ENCODE measurements around the gene PSMD2. TPM values are rescaled to one million over a fixed set of nuclear protein-coding genes. Genes with fewer than 3 reads are reported as not detected.

The PSMD2 gene
- total RNA-seq, 1 experiment from 2014 or later: 359 TPM

DNA sequence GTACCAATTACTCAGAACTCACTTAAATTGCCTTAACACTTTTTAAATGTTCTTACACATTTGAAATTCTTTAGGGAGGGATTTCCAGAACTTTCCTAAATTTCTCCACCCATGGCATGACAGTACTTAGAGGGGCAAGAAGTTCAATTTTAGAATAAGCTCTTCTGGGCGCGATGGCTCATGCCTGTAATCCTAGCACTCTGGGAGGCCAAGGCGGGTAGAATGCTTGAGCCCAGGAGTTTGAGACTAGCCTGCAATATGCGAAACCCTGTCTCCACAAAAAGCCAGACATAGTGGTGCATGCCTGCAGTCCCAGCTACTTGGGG lies 49.0 kb downstream of the PSMD2 start:
- no peaks in the 10 kb centered on the region for H3K9me3 Mint-ChIP-seq
- CTCF ChIA-PET: interaction anchor here (1.4 kb wide), 1 partner anchor 165 kb away, joined by 5 read pairs; no protein-coding TSS in a partner anchor
- H3K36me3 Mint-ChIP-seq: peaks cover 7% of the 10 kb centered on the region
- DNase-seq (ENCODE audit: low spot score) (no peak), ATAC-seq (no peak)
- no peaks in the 10 kb centered on the region for H3K27me3 Mint-ChIP-seq (ENCODE audit: low read depth)
- POLR2A ChIA-PET: interaction anchor here (0.7 to 1.5 kb wide), 2 partner anchors 9 to 13 kb away, joined by 5 to 6 read pairs; no protein-coding TSS in a partner anchor
- TF ChIP-seq ZNF219 (CRISPR knock-in tag; IDR thresholded peaks at IDR 0.05; ENCODE audit: borderline replicate concordance) (no peak), FOXP1 (CRISPR knock-in tag; IDR thresholded peaks at IDR 0.05; ENCODE audit: borderline replicate concordance) (no peak), GTF2I (CRISPR knock-in tag; conservative IDR thresholded peaks at IDR 0.05) (no peak), TP53 (CRISPR knock-in tag; IDR thresholded peaks at IDR 0.05) (no peak), NFYB (CRISPR knock-in tag; conservative IDR thresholded peaks at IDR 0.05; ENCODE audit: low read depth) (no peak)
- TF ChIP-seq, protein P1, sequence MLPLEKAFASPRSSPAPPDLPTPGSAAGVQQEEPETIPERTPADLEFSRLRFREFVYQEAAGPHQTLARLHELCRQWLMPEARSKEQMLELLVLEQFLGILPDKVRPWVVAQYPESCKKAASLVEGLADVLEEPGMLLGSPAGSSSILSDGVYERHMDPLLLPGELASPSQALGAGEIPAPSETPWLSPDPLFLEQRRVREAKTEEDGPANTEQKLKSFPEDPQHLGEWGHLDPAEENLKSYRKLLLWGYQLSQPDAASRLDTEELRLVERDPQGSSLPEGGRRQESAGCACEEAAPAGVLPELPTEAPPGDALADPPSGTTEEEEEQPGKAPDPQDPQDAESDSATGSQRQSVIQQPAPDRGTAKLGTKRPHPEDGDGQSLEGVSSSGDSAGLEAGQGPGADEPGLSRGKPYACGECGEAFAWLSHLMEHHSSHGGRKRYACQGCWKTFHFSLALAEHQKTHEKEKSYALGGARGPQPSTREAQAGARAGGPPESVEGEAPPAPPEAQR (CRISPR knock-in tag; IDR thresholded peaks at IDR 0.05): no peak
- peak overlapping the region; percentile 31; the same call in 1 of the 2 replicates for H3K27ac Mint-ChIP-seq
- peaks cover 19% of the 10 kb centered on the region for H3K4me1 Mint-ChIP-seq
- no peak overlapping the region for H3K4me3 Mint-ChIP-seq

- DNase-seq (ENCODE audit: low spot score) (no peak), ATAC-seq (no peak)
- Mint-ChIP-seq H3K4me1 (peaks cover 19% of the 10 kb centered on the region), H3K27me3 (ENCODE audit: low read depth) (no peaks in the 10 kb centered on the region), H3K9me3 (no peaks in the 10 kb centered on the region), H3K36me3 (peaks cover 3% of the 10 kb centered on the region), H3K27ac (no peak overlapping the region), H3K4me3 (no peak overlapping the region)
- CTCF ChIA-PET: no interaction called here
- POLR2A ChIA-PET: interaction anchor here (1.3 kb wide), 1 partner anchor 13 kb away, joined by 3 read pairs; the partner anchor contains the start of gene FAM131A
- TF ChIP-seq RORB (CRISPR knock-in tag; IDR thresholded peaks at IDR 0.05): no peak
- TF ChIP-seq, protein P2, sequence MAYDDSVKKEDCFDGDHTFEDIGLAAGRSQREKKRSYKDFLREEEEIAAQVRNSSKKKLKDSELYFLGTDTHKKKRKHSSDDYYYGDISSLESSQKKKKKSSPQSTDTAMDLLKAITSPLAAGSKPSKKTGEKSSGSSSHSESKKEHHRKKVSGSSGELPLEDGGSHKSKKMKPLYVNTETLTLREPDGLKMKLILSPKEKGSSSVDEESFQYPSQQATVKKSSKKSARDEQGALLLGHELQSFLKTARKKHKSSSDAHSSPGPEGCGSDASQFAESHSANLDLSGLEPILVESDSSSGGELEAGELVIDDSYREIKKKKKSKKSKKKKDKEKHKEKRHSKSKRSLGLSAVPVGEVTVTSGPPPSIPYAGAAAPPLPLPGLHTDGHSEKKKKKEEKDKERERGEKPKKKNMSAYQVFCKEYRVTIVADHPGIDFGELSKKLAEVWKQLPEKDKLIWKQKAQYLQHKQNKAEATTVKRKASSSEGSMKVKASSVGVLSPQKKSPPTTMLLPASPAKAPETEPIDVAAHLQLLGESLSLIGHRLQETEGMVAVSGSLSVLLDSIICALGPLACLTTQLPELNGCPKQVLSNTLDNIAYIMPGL (CRISPR knock-in tag; IDR thresholded peaks at IDR 0.05): no peak
- TF ChIP-seq, protein P3, sequence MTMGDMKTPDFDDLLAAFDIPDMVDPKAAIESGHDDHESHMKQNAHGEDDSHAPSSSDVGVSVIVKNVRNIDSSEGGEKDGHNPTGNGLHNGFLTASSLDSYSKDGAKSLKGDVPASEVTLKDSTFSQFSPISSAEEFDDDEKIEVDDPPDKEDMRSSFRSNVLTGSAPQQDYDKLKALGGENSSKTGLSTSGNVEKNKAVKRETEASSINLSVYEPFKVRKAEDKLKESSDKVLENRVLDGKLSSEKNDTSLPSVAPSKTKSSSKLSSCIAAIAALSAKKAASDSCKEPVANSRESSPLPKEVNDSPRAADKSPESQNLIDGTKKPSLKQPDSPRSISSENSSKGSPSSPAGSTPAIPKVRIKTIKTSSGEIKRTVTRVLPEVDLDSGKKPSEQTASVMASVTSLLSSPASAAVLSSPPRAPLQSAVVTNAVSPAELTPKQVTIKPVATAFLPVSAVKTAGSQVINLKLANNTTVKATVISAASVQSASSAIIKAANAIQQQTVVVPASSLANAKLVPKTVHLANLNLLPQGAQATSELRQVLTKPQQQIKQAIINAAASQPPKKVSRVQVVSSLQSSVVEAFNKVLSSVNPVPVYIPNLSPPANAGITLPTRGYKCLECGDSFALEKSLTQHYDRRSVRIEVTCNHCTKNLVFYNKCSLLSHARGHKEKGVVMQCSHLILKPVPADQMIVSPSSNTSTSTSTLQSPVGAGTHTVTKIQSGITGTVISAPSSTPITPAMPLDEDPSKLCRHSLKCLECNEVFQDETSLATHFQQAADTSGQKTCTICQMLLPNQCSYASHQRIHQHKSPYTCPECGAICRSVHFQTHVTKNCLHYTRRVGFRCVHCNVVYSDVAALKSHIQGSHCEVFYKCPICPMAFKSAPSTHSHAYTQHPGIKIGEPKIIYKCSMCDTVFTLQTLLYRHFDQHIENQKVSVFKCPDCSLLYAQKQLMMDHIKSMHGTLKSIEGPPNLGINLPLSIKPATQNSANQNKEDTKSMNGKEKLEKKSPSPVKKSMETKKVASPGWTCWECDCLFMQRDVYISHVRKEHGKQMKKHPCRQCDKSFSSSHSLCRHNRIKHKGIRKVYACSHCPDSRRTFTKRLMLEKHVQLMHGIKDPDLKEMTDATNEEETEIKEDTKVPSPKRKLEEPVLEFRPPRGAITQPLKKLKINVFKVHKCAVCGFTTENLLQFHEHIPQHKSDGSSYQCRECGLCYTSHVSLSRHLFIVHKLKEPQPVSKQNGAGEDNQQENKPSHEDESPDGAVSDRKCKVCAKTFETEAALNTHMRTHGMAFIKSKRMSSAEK (CRISPR knock-in tag; IDR thresholded peaks at IDR 0.05; ENCODE audit: borderline replicate concordance): no peak
- TF ChIP-seq, protein P4, sequence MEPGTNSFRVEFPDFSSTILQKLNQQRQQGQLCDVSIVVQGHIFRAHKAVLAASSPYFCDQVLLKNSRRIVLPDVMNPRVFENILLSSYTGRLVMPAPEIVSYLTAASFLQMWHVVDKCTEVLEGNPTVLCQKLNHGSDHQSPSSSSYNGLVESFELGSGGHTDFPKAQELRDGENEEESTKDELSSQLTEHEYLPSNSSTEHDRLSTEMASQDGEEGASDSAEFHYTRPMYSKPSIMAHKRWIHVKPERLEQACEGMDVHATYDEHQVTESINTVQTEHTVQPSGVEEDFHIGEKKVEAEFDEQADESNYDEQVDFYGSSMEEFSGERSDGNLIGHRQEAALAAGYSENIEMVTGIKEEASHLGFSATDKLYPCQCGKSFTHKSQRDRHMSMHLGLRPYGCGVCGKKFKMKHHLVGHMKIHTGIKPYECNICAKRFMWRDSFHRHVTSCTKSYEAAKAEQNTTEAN (CRISPR knock-in tag; IDR thresholded peaks at IDR 0.05): no peak
- TF ChIP-seq, protein P5, sequence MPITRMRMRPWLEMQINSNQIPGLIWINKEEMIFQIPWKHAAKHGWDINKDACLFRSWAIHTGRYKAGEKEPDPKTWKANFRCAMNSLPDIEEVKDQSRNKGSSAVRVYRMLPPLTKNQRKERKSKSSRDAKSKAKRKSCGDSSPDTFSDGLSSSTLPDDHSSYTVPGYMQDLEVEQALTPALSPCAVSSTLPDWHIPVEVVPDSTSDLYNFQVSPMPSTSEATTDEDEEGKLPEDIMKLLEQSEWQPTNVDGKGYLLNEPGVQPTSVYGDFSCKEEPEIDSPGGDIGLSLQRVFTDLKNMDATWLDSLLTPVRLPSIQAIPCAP (CRISPR knock-in tag; IDR thresholded peaks at IDR 0.05): no peak
- no peak for TF ChIP-seq CBFB (CRISPR knock-in tag; IDR thresholded peaks at IDR 0.05; ENCODE audit: low read depth)
- TF ChIP-seq PREB (CRISPR knock-in tag; IDR thresholded peaks at IDR 0.05; ENCODE audit: borderline replicate concordance): no peak
- TF ChIP-seq FOXJ3 (CRISPR knock-in tag; IDR thresholded peaks at IDR 0.05; ENCODE audit: borderline replicate concordance): no peak
- no peak for TF ChIP-seq GABPB1 (CRISPR knock-in tag; IDR thresholded peaks at IDR 0.05)
- no peak for TF ChIP-seq JUN (CRISPR knock-in tag; IDR thresholded peaks at IDR 0.05)
- TF ChIP-seq ARID4B (CRISPR knock-in tag; IDR thresholded peaks at IDR 0.05; ENCODE audit: borderline replicate concordance): no peak
Measured at GRCh38 chr3:184349563-184350470, 50.8 kb downstream of the PSMD2 start.

All from WTC11 (cell line).